ENCODE data around the gene ZNF575. TPM values are rescaled to one million over a fixed set of nuclear protein-coding genes. Genes with fewer than 3 reads are reported as not detected.
A peak's percentile ranks its signal among the peaks of the same experiment; 100 is the strongest.

Gene ZNF575
- total and polyA plus RNA-seq, 4 donors = 0.08 to 1.0 (median 0.49) TPM

- no peaks in the 10 kb centered on the region for H3K27me3 ChIP-seq (ENCODE audit: control insufficient read depth in 4 of 4, insufficient read depth in 4 of 4, low read length in 3 of 4)
- peak; percentile 54 for DNase-seq (ENCODE audit: low spot score)
- H3K9ac ChIP-seq (ENCODE audit: low read depth in 1 of 2, low read length in 2 of 2) = peak overlapping the region; percentile 20 to 88
- TF ChIP-seq, protein P1, sequence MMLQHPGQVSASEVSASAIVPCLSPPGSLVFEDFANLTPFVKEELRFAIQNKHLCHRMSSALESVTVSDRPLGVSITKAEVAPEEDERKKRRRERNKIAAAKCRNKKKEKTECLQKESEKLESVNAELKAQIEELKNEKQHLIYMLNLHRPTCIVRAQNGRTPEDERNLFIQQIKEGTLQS (IDR thresholded peaks at IDR 0.05) = peak; percentile 61
- TF ChIP-seq, protein P2, sequence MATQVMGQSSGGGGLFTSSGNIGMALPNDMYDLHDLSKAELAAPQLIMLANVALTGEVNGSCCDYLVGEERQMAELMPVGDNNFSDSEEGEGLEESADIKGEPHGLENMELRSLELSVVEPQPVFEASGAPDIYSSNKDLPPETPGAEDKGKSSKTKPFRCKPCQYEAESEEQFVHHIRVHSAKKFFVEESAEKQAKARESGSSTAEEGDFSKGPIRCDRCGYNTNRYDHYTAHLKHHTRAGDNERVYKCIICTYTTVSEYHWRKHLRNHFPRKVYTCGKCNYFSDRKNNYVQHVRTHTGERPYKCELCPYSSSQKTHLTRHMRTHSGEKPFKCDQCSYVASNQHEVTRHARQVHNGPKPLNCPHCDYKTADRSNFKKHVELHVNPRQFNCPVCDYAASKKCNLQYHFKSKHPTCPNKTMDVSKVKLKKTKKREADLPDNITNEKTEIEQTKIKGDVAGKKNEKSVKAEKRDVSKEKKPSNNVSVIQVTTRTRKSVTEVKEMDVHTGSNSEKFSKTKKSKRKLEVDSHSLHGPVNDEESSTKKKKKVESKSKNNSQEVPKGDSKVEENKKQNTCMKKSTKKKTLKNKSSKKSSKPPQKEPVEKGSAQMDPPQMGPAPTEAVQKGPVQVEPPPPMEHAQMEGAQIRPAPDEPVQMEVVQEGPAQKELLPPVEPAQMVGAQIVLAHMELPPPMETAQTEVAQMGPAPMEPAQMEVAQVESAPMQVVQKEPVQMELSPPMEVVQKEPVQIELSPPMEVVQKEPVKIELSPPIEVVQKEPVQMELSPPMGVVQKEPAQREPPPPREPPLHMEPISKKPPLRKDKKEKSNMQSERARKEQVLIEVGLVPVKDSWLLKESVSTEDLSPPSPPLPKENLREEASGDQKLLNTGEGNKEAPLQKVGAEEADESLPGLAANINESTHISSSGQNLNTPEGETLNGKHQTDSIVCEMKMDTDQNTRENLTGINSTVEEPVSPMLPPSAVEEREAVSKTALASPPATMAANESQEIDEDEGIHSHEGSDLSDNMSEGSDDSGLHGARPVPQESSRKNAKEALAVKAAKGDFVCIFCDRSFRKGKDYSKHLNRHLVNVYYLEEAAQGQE (IDR thresholded peaks at IDR 0.05) = peak; percentile 59
- TF ChIP-seq GABPA (IDR thresholded peaks at IDR 0.05 in 1 of 2, conservative IDR thresholded peaks at IDR 0.05 in 1 of 2) (peak in 1 of 2 donors; percentile 75), TAF1 (conservative IDR thresholded peaks at IDR 0.05) (peak; percentile 62), RXRA (IDR thresholded peaks at IDR 0.05) (peak; percentile 77 to 87), HNF4A (conservative IDR thresholded peaks at IDR 0.05) (peak; percentile 88 to 92), EGR1 (IDR thresholded peaks at IDR 0.05; ENCODE audit: low read depth in 2 of 2) (peak; percentile 94 to 97), FOXA2 (IDR thresholded peaks at IDR 0.05) (no peak), YY1 (IDR thresholded peaks at IDR 0.05) (peak; percentile 57), RAD21 (IDR thresholded peaks at IDR 0.05) (peak in 1 of 2 donors; percentile 60), HNF4G (IDR thresholded peaks at IDR 0.05) (peak; percentile 90), SP1 (IDR thresholded peaks at IDR 0.05) (peak; percentile 83), FOXA1 (IDR thresholded peaks at IDR 0.05) (no peak), NR2F2 (IDR thresholded peaks at IDR 0.05) (peak; percentile 37), JUND (IDR thresholded peaks at IDR 0.05) (peak; percentile 46 to 58)
- TF ChIP-seq, protein P3, sequence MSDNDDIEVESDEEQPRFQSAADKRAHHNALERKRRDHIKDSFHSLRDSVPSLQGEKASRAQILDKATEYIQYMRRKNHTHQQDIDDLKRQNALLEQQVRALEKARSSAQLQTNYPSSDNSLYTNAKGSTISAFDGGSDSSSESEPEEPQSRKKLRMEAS (IDR thresholded peaks at IDR 0.05) = peak; percentile 100
- TF ChIP-seq, protein P4, sequence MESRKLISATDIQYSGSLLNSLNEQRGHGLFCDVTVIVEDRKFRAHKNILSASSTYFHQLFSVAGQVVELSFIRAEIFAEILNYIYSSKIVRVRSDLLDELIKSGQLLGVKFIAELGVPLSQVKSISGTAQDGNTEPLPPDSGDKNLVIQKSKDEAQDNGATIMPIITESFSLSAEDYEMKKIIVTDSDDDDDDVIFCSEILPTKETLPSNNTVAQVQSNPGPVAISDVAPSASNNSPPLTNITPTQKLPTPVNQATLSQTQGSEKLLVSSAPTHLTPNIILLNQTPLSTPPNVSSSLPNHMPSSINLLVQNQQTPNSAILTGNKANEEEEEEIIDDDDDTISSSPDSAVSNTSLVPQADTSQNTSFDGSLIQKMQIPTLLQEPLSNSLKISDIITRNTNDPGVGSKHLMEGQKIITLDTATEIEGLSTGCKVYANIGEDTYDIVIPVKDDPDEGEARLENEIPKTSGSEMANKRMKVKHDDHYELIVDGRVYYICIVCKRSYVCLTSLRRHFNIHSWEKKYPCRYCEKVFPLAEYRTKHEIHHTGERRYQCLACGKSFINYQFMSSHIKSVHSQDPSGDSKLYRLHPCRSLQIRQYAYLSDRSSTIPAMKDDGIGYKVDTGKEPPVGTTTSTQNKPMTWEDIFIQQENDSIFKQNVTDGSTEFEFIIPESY (IDR thresholded peaks at IDR 0.05) = peak; percentile 63
- TF ChIP-seq, protein P5, sequence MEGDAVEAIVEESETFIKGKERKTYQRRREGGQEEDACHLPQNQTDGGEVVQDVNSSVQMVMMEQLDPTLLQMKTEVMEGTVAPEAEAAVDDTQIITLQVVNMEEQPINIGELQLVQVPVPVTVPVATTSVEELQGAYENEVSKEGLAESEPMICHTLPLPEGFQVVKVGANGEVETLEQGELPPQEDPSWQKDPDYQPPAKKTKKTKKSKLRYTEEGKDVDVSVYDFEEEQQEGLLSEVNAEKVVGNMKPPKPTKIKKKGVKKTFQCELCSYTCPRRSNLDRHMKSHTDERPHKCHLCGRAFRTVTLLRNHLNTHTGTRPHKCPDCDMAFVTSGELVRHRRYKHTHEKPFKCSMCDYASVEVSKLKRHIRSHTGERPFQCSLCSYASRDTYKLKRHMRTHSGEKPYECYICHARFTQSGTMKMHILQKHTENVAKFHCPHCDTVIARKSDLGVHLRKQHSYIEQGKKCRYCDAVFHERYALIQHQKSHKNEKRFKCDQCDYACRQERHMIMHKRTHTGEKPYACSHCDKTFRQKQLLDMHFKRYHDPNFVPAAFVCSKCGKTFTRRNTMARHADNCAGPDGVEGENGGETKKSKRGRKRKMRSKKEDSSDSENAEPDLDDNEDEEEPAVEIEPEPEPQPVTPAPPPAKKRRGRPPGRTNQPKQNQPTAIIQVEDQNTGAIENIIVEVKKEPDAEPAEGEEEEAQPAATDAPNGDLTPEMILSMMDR (IDR thresholded peaks at IDR 0.05; ENCODE audit: low read depth, low read length, missing input control) = no peak
- peaks cover 0 to 33% (median 27%) of the 10 kb centered on the region in 4 donors for H3K4me1 ChIP-seq (ENCODE audit: control insufficient read depth in 4 of 4, insufficient read depth in 4 of 4, low read length in 3 of 4)
- H3K9me3 ChIP-seq (ENCODE audit: control insufficient read depth in 4 of 4, low read length in 3 of 4) = no peaks in the 10 kb centered on the region
- H3K27ac ChIP-seq (ENCODE audit: low read depth in 1 of 2, low read length in 2 of 2) = peak overlapping the region; percentile 76 to 85
- peak overlapping the region; percentile 94 to 97 (median 94) for H3K4me3 ChIP-seq (ENCODE audit: low read depth in 1 of 3, low read length in 3 of 3)
- H3K36me3 ChIP-seq (ENCODE audit: control insufficient read depth in 4 of 4, insufficient read depth in 3 of 4, low read depth in 1 of 4, low read length in 3 of 4) = peaks cover 0 to 3% (median under 1%) of the 10 kb centered on the region in 4 donors
- WGBS = 13% methylated on average over 12 of the region's 12 CpGs
These were observed 7.8 kb upstream of the ZNF575 start for GRCh38 chr19:43524922-43525835.
